GM12878 (cell line): Measurements from ENCODE around the gene OSBPL5. TPM values are rescaled to one million over a fixed set of nuclear protein-coding genes. Genes with fewer than 3 reads are reported as not detected.

Experiments used
- ATAC-seq: fragments of 200-7000 bp; cut with Tn5 transposase; 3 replicates; pipeline ENCODE4 v1.9.1; 2020; ENCODE audit warnings: mild to moderate bottlenecking, moderate library complexity
- BruUV-seq: library from RNA; stranded (reverse); fragments of 400-500 nt; replicated peaks from 2 replicates; lab custom pipeline; 2021; lab: Mats Ljungman, UMichigan
- CTCF ChIA-PET: fragments of 300-600 bp; sonication (Branson Sonifier 250); formaldehyde crosslinking; extraction: SDS; loops from one replicate; lab custom pipeline; 2021; ENCODE audit warnings: inconsistent platforms; lab: Yijun Ruan, JAX
- POLR2A ChIA-PET: fragments of 350-600 bp; formaldehyde crosslinking; extraction: SDS; loops from one replicate; lab custom pipeline; 2021; ENCODE audit warnings: inconsistent platforms; lab: Charles Lee
- RAD21 ChIA-PET: fragments of 300-600 bp; sonication (Branson Sonifier 250); formaldehyde crosslinking; loops from one replicate; lab custom pipeline; 2023; ENCODE audit warnings: antibody characterized with exemption; ENCODE audit not compliant: unreplicated experiment; lab: Charles Lee
- SMC1A ChIA-PET: fragments of 300-600 bp; sonication (Branson Sonifier 250); formaldehyde crosslinking; loops from one replicate; lab custom pipeline; 2023; ENCODE audit not compliant: unreplicated experiment, uncharacterized antibody; lab: Charles Lee
- DNase-seq: peaks from one replicate; pipeline ENCODE4 v3.0.0-alpha.2; 2011; ENCODE audit warnings: low read depth, low spot score
- FAIRE-seq: peaks from 3 replicates; lab custom pipeline; 2011; peaks lifted over from hg19 to GRCh38; lab: Jason Lieb, UNC
- H2AFZ ChIP-seq: 2 replicates; pipeline ENCODE4 v1.6.0; 2011; ENCODE audit warnings: low read depth, low read length, control low read depth; ENCODE audit not compliant: control insufficient read depth
- H3K27ac ChIP-seq: 2 replicates; pipeline ENCODE4 v1.5.1; 2011; ENCODE audit warnings: control low read depth; ENCODE audit not compliant: control insufficient read depth, insufficient read depth
- H3K27me3 ChIP-seq, 2 experiments: replicated peaks in 1 of 2; 2 replicates each; pipeline versions ENCODE4 v1.6.0 to v1.6.1; 2011; ENCODE audit warnings: low read length in 1 of 2; ENCODE audit not compliant: control insufficient read depth in 2 of 2, insufficient read depth in 2 of 2
- H3K36me3 ChIP-seq, 2 experiments: 2 replicates each; pipeline ENCODE4 v1.5.1; 2011; ENCODE audit warnings: low read length in 1 of 2; ENCODE audit not compliant: control insufficient read depth in 2 of 2, insufficient read depth in 2 of 2
- H3K4me1 ChIP-seq: 2 replicates; pipeline ENCODE4 v1.6.1; 2011; ENCODE audit warnings: mild to moderate bottlenecking, low read length, moderate library complexity, mixed read lengths; ENCODE audit not compliant: control insufficient read depth, insufficient read depth
- H3K4me2 ChIP-seq: 2 replicates; pipeline ENCODE4 v1.6.0; 2011; ENCODE audit warnings: control low read depth; ENCODE audit not compliant: control insufficient read depth, insufficient read depth
- H3K4me3 ChIP-seq: fragments of 200-600 bp; sonication (generic); 2 replicates; pipeline ENCODE4 v1.5.1; 2016
- H3K79me2 ChIP-seq: 2 replicates; pipeline ENCODE4 v1.6.0; 2011; ENCODE audit warnings: low read length; ENCODE audit not compliant: control insufficient read depth, insufficient read depth
- H3K9ac ChIP-seq: 2 replicates; pipeline ENCODE4 v1.8.0; 2011; ENCODE audit warnings: low read length, control low read depth, mixed read lengths; ENCODE audit not compliant: control insufficient read depth, insufficient read depth
- H3K9me3 ChIP-seq: replicated peaks from 3 replicates; pipeline ENCODE4 v1.5.1; 2011; ENCODE audit warnings: mild to moderate bottlenecking, low read length; ENCODE audit not compliant: control insufficient read depth, insufficient read depth
- H4K20me1 ChIP-seq: 2 replicates; pipeline ENCODE4 v1.6.0; 2011; ENCODE audit not compliant: control insufficient read depth, insufficient read depth
- BACH1 ChIP-seq: fragments of 450-650 bp; IDR thresholded peaks from 2 replicates; pipeline ENCODE4 v1.6.1; 2017; ENCODE audit warnings: mild to moderate bottlenecking, borderline replicate concordance
- BCLAF1 ChIP-seq: fragments of 450-650 bp; IDR thresholded peaks from 2 replicates; pipeline ENCODE4 v1.6.1; 2017; ENCODE audit warnings: antibody characterized with exemption, mild to moderate bottlenecking, moderate library complexity
- BRCA1 ChIP-seq: IDR thresholded peaks from 2 replicates; pipeline ENCODE4 v1.6.1; 2011; ENCODE audit warnings: low read depth, low read length, improper control_type of control experiment
- DPF2 ChIP-seq: fragments of 450-650 bp; IDR thresholded peaks from 2 replicates; pipeline ENCODE4 v1.6.1; 2017; ENCODE audit warnings: mild to moderate bottlenecking
- E2F4 ChIP-seq: IDR thresholded peaks from 2 replicates; pipeline ENCODE4 v1.6.1; 2012; ENCODE audit warnings: low read depth, low read length, improper control_type of control experiment
- E2F8 ChIP-seq: fragments of 450-650 bp; IDR thresholded peaks from 2 replicates; pipeline ENCODE4 v1.6.1; 2018; ENCODE audit warnings: mild to moderate bottlenecking, low read depth, moderate library complexity; ENCODE audit not compliant: partially characterized antibody
- FOS ChIP-seq: IDR thresholded peaks from 3 replicates; pipeline ENCODE4 v1.6.1; 2011; ENCODE audit warnings: borderline replicate concordance; ENCODE audit not compliant: insufficient read length; ENCODE audit errors: extremely low read depth
- PBX3 ChIP-seq: IDR thresholded peaks from 2 replicates; pipeline ENCODE4 v1.6.1; 2011; ENCODE audit warnings: mild to moderate bottlenecking, low read depth, low read length, moderate library complexity; ENCODE audit not compliant: insufficient replicate concordance
- POLR2AphosphoS2 ChIP-seq: IDR thresholded peaks from 2 replicates; pipeline ENCODE4 v1.6.1; 2011; ENCODE audit warnings: low read depth, mild to moderate bottlenecking, low read length, improper control_type of control experiment, moderate library complexity
- STAT3 ChIP-seq: IDR thresholded peaks from 2 replicates; pipeline ENCODE4 v1.6.1; 2011; ENCODE audit warnings: low read depth, low read length, improper control_type of control experiment
- YBX1 ChIP-seq: fragments of 450-650 bp; IDR thresholded peaks from 2 replicates; pipeline ENCODE4 v1.6.1; 2016; ENCODE audit warnings: antibody characterized with exemption
- WGBS: methylation state at CpG from one replicate; pipeline ENCODE4 v1.1.6; 2016; ENCODE audit warnings: low lambda C conversion rate; ENCODE audit not compliant: insufficient replicate concordance, insufficient coverage; ENCODE audit errors: missing lambda C conversion rate; 5-methylcytosine and 5-hydroxymethylcytosine counted together
- in situ Hi-C: fragments of 300-500 bp; cut with MboI; formaldehyde crosslinking; loops from 9 replicates; pipeline ENCODE4 v1.14.3; 2018; ENCODE audit warnings: mixed read lengths
- intact Hi-C: fragments of 100-400 bp; cut with micrococcal nuclease; formaldehyde crosslinking; loops from one replicate; pipeline ENCODE4 v1.14.2; 2022; ENCODE audit not compliant: unreplicated experiment
- polyA plus RNA-seq, 11 experiments: library from polyadenylated mRNA; depleted of rRNA in 4 of 11; unstranded in 6 of 11; stranded (reverse) in 5 of 11; fragments of >200 nt; fragmentation: Nextera tagmentation in 4 of 11; fragmentation: Illumina TruSeq in 1 of 11; extraction: Ambion mirVana in 4 of 11; extraction: Trizol in 1 of 11; gene quantifications; 1 replicate in 1 of 11; 2 replicates in 10 of 11; pipeline versions ENCODE4 v1.2.1 to v1.2.3, GENCODE V29; 2011 to 2016; ENCODE audit warnings: inconsistent platforms in 2 of 11, missing spikeins in 2 of 11, low read depth in 1 of 11
- total RNA-seq, 4 experiments: library from RNA; depleted of rRNA in 3 of 4; stranded (reverse); fragments of >200 nt in 3 of 4; fragmentation: Illumina TruSeq in 1 of 4; extraction: Trizol in 1 of 4; gene quantifications; 2 replicates each; pipeline versions ENCODE4 v1.2.1 to v1.2.3, GENCODE V29; 2013 to 2021
- TF ChIP-seq, protein P1 (sequence below): fragments of 450-650 bp; IDR thresholded peaks from 2 replicates; pipeline ENCODE4 v1.6.1; 2014; ENCODE audit warnings: mild to moderate bottlenecking

OSBPL5 gene
- total and polyA plus RNA-seq, 10 of the 15 experiments (the other 5 are each of a cell fraction or from before 2014, with no cell fraction given) = not detected

GRCh38 chr11:3134218-3134621 is 30.9 kb downstream of the OSBPL5 start (continued):
- TF ChIP-seq E2F4 = no peak
- TF ChIP-seq BACH1 = no peak
- no peak for TF ChIP-seq PBX3
- TF ChIP-seq STAT3 = no peak

DNA sequence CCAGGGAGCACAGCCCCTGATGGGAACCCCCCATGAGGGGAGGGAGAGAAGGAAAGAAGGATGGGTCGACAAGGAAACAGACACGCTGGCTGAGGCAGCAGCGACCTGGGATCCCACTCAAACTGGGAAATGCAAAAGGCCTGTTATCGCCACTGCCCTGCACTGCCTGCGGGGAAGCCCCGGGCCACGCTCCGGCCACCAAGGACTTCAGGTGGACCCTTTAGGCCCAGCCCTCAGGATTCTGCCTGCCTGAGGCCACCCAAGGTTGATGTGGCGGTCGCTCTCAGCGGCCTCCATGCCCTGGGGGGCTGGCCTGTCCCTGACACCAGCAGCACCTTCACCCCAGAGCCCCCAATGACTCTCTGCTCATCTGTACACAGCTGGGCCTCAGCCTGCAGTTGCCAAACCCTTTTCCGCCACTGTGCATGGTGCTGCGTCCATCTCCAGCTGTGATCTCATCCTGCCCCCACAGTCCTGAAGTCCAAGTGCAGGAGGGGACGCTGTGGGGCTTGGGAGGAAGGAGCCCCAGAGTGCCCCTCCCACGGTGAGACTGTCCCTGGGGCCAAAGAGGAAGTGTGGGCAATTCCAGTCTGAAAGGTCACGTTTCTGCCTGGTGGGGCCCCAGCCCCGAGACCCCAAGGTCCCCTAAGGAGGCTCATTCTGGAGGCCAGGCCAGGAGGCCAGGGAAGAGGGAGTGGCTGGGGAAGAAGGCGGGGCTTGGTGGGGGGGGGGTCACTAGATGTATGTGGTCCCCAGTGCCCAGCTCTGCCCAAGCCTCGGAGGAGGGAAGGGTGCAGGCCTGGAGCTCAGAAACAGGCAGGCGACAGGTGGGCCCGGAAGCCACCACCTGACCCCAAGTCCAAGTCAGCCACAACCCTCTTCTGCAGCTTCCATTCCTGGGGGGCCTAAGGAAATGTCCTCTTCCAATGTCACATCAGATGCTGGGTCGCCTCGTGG is 31.6 kb downstream of the OSBPL5 start:
- Histone ChIP-seq H3K4me3 (no peak overlapping the region), H2AFZ (no peak overlapping the region), H3K9ac (no peak overlapping the region), H3K4me1 (no peaks in the 10 kb centered on the region), H3K4me2 (no peak overlapping the region), H4K20me1 (no peaks in the 10 kb centered on the region), H3K9me3 (no peaks in the 10 kb centered on the region), H3K27me3 (no peaks in the 10 kb centered on the region), H3K36me3 (no peaks in the 10 kb centered on the region), H3K79me2 (no peaks in the 10 kb centered on the region), H3K27ac (no peak overlapping the region)
- no TSS peak for BruUV-seq
- SMC1A ChIA-PET = no interaction called here
- FAIRE-seq = no peak
- RAD21 ChIA-PET = no interaction called here
- intact Hi-C loops = no loop called here
- DNase-seq = no peak
- ATAC-seq = no peak
- CTCF ChIA-PET = no interaction called here
- in situ Hi-C loops = no loop called here
- POLR2A ChIA-PET = no interaction called here
- 25% methylated on average over 21 of the region's 23 CpGs for WGBS
- TF ChIP-seq BCLAF1 (no peak), E2F8 (no peak), YBX1 (no peak), BRCA1 (no peak), DPF2 (no peak), POLR2AphosphoS2 (no peak), BACH1 (no peak), FOS (no peak)
- TF ChIP-seq, protein P1, sequence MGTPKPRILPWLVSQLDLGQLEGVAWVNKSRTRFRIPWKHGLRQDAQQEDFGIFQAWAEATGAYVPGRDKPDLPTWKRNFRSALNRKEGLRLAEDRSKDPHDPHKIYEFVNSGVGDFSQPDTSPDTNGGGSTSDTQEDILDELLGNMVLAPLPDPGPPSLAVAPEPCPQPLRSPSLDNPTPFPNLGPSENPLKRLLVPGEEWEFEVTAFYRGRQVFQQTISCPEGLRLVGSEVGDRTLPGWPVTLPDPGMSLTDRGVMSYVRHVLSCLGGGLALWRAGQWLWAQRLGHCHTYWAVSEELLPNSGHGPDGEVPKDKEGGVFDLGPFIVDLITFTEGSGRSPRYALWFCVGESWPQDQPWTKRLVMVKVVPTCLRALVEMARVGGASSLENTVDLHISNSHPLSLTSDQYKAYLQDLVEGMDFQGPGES = no peak
